Fibroblast of villous mesenchyme (primary cell): ENCODE data around the gene KLF12. TPM values are rescaled to one million over a fixed set of nuclear protein-coding genes. Genes with fewer than 3 reads are reported as not detected.

Experiments used
- DNase-seq: peaks from one replicate; pipeline ENCODE4 v3.0.0-alpha.2; 2010; ENCODE audit warnings: low read depth
- H3K4me3 ChIP-seq: 2 replicates; pipeline ENCODE4 v1.5.1; 2011; ENCODE audit warnings: low read depth, mild to moderate bottlenecking, low read length
- CTCF ChIP-seq: IDR thresholded peaks from 2 replicates; pipeline ENCODE4 v1.5.1; 2012; ENCODE audit warnings: low read depth, mild to moderate bottlenecking, low read length; ENCODE audit not compliant: insufficient read depth
- total RNA-seq: library from RNA; depleted of rRNA; stranded (reverse); fragments of >200 nt; gene quantifications from 2 replicates; pipeline ENCODE4 v1.2.3, GENCODE V29; 2012

The KLF12 gene
- total RNA-seq, 1 donor = 13.0 TPM

DNA sequence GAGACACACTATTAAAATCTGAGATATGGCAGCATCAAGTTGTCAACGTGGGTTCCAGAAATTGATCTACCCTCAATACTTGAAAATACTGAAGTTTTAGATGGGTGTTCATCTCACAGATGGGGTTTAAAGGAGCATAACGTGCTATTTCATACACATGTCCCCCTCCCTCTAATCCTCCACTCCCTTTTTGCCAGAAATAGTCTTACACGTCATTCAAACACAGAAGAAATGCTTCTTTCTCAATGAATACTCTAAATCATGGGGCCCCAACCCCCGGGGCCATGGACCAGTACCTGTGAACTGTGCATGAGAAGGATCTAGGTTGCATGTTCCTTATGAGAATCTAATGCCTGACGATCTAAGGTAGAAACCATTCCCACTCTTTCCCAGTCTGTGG lies 19.6 kb downstream of the KLF12 start:
- H3K4me3 ChIP-seq = no peak overlapping the region
- no peak for DNase-seq
- no peak for TF ChIP-seq CTCF

- peak; percentile 26 for DNase-seq
Observed at GRCh38 chr13:74114202-74114601, 20.0 kb downstream of the KLF12 start.

DNA sequence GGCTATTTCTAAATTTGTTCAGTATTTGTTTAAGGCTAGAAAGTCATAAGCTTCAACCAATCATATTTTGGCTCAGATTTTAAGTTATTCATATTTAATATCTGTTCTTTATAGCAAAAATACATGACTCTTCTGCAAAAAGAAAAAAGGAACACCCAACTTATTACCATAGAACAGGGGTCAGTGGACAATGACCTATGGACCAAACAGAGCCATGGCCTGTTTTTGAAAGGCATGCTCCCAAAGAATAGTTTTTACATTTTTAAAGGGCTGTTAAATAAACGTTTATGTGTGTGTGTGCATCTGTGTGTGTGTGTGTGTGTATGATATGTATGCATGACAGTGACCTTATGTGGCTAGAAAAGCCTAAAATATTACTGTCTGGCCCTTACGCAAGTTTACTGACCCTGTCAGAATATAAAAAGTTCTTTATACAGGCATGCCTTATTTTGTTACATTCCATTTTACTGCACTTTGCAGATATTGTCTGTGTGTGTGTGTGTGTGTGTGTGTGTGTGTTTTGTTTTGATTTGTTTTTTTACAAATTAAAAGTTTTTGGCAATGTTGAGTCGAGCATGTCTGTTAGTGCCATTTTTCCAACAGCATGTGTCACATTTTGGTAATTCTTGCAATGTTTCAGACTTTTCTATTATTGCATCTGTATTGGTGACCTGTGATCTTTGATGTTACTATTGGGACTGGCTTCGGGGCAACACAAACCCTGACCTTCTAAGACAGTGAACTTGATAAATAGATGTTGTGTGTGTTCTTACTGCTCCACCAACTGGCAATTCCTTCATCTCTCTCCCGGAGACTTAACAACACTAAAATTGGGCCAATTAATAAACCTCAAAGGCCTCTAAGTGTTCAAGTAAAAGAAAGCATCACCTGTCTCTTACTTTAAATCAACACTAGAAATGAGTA lies 22.0 kb downstream of the KLF12 start:
- no peak for DNase-seq
- no peak for TF ChIP-seq CTCF
- no peak overlapping the region for H3K4me3 ChIP-seq

More at GRCh38 chr13:74114202-74114601, 20.0 kb downstream of the KLF12 start:
- H3K4me3 ChIP-seq = no peak overlapping the region
- no peak for TF ChIP-seq CTCF

DNA sequence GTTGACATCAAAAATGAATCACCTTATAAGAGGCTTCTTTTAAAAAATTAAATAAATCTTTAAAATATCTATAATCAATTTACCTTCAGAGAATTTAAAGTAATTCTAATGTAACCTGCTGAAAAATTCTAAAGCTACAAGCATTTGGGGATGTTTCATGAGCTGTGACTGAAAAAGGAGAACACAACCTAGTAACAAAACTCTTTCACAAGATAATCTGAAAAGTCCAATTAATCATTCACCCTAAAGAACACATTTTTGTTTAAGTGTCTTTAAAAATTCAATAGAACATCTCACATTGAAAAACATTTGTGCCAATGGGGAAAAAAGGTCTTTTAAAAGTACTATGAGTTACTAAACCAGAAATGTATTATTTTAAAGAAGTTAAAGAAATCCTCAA lies 22.8 kb downstream of the KLF12 start:
- no peak for TF ChIP-seq CTCF
- DNase-seq = no peak
- H3K4me3 ChIP-seq = no peak overlapping the region

DNA sequence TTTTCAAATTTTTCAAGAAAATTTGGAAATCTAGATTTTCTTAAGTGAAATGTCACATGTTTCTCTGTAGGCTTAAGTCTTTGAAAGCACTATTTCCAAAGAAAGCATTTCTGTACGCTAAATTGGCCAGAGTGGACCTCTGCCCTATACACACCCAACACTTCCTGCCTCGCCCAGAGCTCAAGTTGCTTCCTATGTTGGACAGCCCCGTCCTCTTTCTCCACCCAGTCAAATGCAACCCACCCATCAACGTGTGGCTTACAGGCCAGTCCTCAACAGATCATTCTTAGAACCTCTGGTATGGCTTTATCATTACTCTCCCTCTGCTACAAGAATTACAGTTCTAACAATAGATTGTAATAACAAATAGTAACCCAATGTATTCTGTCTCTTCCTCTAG lies 24.2 kb downstream of the KLF12 start:
- no peak for TF ChIP-seq CTCF
- DNase-seq = no peak
- H3K4me3 ChIP-seq = no peak overlapping the region

- DNase-seq = no peak
- H3K4me3 ChIP-seq = no peak overlapping the region
- no peak for TF ChIP-seq CTCF
Observed at GRCh38 chr13:74107598-74107997, 26.6 kb downstream of the KLF12 start.

- no peak for DNase-seq
- TF ChIP-seq CTCF = no peak
Observed at GRCh38 chr13:74105871-74106270, 28.3 kb downstream of the KLF12 start.

More at GRCh38 chr13:74105871-74106270, 28.3 kb downstream of the KLF12 start:
- H3K4me3 ChIP-seq = no peak overlapping the region
